Gastrocnemius medialis (tissue), 4 donors: ENCODE data around the gene ZXDC. TPM values are rescaled to one million over a fixed set of nuclear protein-coding genes. Genes with fewer than 3 reads are reported as not detected.

Source experiments
- ATAC-seq, 2 donors: fragments of 150-250 bp; one replicate each; pipeline ENCODE4 v1.9.1; 2016
- DNase-seq, 2 donors: peaks; one replicate each; pipeline ENCODE4 v3.0.0-alpha.2; 2019
- H3K27ac ChIP-seq, 4 donors: fragments of 200-600 bp; sonication (generic); 1 replicate in 1 of 4; 2 replicates in 3 of 4; pipeline ENCODE4 v1.5.1; 2016 to 2018; ENCODE audit warnings: mild to moderate bottlenecking in 2 of 4, moderate library complexity in 1 of 4
- H3K27me3 ChIP-seq, 3 donors: fragments of 200-600 bp; sonication (generic) in 2 of 3; 1 replicate in 1 of 3; 2 replicates in 2 of 3; pipeline versions ENCODE4 v1.5.1 to v1.6.0; 2016 to 2019; ENCODE audit warnings: mild to moderate bottlenecking in 1 of 3, moderate library complexity in 1 of 3
- H3K36me3 ChIP-seq, 2 donors: fragments of 200-600 bp; sonication (generic) in 1 of 2; one replicate each; pipeline ENCODE4 v1.5.1; 2017 to 2018
- H3K4me1 ChIP-seq, 2 donors: fragments of 200-600 bp; sonication (generic) in 1 of 2; one replicate each; pipeline ENCODE4 v1.5.1; 2016 to 2017; ENCODE audit warnings: mild to moderate bottlenecking in 2 of 2
- H3K4me3 ChIP-seq, 4 donors: fragments of 200-600 bp; sonication (generic) in 3 of 4; 1 replicate in 1 of 4; 2 replicates in 3 of 4; pipeline ENCODE4 v1.5.1; 2016 to 2019; ENCODE audit warnings: mild to moderate bottlenecking in 2 of 4
- H3K9me3 ChIP-seq, 3 donors: fragments of 200-600 bp; sonication (generic) in 2 of 3; 1 replicate in 1 of 3; 2 replicates in 2 of 3; pipeline ENCODE4 v1.5.1; 2016 to 2019
- POLR2A ChIP-seq, 2 donors: fragments of 450-650 bp; IDR thresholded peaks; one replicate each; pipeline ENCODE4 v1.6.1; 2017; ENCODE audit warnings: antibody characterized with exemption in 2 of 2, mild to moderate bottlenecking in 2 of 2, moderate library complexity in 2 of 2
- in situ Hi-C, 4 donors: fragments of 200-750 bp; cut with MboI; loops; one replicate each; pipeline versions ENCODE4 v1.15.0 to v1.8.0; 2017; ENCODE audit warnings: low sequenced_read_pairs in 4 of 4
- intact Hi-C: fragments of 100-400 bp; cut with DNase I; formaldehyde crosslinking; loops from one replicate; pipeline ENCODE4 v1.15.1; 2023; ENCODE audit warnings: low total_unique reads
- total RNA-seq, 4 donors: library from RNA; depleted of rRNA; stranded (reverse); fragments of >200 nt; gene quantifications; one replicate each; pipeline versions ENCODE4 v1.1.0 to v1.2.3, GENCODE V29; 2016
- TF ChIP-seq, protein P1 (sequence below), 5 experiments: fragments of 450-650 bp in 3 of 5; fragments of 200-600 bp in 2 of 5; sonication (generic) in 2 of 5; IDR thresholded peaks in 4 of 5; conservative IDR thresholded peaks in 1 of 5; 1 replicate in 4 of 5; 2 replicates in 1 of 5; pipeline ENCODE4 v1.5.1; 2016 to 2019; ENCODE audit warnings: antibody characterized with exemption in 5 of 5, mild to moderate bottlenecking in 3 of 5, moderate library complexity in 3 of 5

Gene ZXDC
- total RNA-seq, 4 donors from 2014 or later: 40.9 to 54.2 (median 45.4) TPM

DNA sequence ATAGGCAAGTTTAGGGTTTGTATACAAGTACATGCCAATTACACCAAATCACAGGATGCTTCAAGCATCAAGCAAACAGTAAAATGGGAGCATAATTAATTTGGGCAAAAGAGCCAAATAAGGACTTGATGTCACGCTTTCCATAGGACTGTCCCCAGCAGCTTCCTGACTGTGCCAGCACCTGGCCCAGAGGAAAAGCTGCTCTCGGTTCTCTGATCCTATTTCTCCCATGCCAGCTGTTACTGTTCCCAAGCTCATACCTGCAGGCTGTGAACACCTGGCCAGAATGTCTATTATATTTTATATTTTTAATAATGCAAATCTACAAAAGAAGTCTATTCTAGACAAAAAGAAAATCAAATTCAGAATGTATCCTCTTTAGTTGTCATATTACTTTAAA is 12.2 kb downstream of the ZXDC start:
- no peak overlapping the region for H3K4me3 ChIP-seq
- H3K4me1 ChIP-seq: peaks cover 83 to 91% of the 10 kb centered on the region in 2 donors
- no peak for ATAC-seq

DNA sequence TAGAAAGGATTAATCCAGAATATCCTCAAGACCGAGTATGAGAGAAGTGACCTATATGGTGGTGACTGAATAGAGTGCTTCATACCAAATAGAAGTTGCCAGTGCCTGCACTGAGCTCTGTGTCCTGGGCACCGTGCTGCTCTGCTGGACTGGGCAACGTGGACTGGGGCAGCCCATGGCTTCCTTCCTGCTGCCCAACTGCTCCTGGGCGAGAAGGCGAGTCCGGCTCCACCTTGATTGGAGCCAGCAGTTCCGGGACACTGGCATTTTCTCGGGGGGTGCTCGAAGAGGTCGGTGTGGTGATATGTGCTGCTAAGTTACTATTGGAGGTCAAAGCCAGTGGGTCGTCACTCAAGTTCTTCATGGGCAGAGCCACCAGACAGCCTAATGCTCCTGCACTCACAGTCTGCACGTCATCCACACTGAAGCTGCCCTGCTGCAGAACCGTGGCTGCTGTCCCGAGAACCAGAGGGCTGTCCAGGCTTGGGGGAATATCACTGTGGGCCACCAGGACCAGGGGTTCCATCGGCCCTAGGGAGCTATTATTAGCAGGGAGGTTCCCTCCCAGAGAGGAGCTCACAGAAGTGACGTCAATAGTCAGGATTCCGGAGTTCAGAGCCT is 14.1 kb downstream of the ZXDC start:
- H3K27ac ChIP-seq: peak overlapping the region; percentile 94 to 97 (median 96)
- intact Hi-C loops (loop anchor here (1.0 to 10.0 kb wide), 4 partner anchors 11 to 837 kb away; partner anchors contain the start of gene ALDH1L1), in situ Hi-C loops (no loop called here)
- ATAC-seq (peak; percentile 3), DNase-seq (no peak)
- H3K4me3 ChIP-seq: no peak overlapping the region
- peaks cover 71 to 74% of the 10 kb centered on the region in 2 donors for H3K4me1 ChIP-seq
- H3K9me3 ChIP-seq: no peaks in the 10 kb centered on the region
- H3K27me3 ChIP-seq: no peaks in the 10 kb centered on the region
- peaks cover 0 to 82% of the 10 kb centered on the region in 2 donors for H3K36me3 ChIP-seq
- TF ChIP-seq POLR2A (IDR thresholded peaks at IDR 0.05): no peak
- TF ChIP-seq, protein P1, sequence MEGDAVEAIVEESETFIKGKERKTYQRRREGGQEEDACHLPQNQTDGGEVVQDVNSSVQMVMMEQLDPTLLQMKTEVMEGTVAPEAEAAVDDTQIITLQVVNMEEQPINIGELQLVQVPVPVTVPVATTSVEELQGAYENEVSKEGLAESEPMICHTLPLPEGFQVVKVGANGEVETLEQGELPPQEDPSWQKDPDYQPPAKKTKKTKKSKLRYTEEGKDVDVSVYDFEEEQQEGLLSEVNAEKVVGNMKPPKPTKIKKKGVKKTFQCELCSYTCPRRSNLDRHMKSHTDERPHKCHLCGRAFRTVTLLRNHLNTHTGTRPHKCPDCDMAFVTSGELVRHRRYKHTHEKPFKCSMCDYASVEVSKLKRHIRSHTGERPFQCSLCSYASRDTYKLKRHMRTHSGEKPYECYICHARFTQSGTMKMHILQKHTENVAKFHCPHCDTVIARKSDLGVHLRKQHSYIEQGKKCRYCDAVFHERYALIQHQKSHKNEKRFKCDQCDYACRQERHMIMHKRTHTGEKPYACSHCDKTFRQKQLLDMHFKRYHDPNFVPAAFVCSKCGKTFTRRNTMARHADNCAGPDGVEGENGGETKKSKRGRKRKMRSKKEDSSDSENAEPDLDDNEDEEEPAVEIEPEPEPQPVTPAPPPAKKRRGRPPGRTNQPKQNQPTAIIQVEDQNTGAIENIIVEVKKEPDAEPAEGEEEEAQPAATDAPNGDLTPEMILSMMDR (IDR thresholded peaks at IDR 0.05 in 4 of 5, conservative IDR thresholded peaks at IDR 0.05 in 1 of 5): no peak

More for the DNA sequence above, 12.2 kb downstream of the ZXDC start:
- Histone ChIP-seq H3K36me3 (peaks cover 0 to 64% of the 10 kb centered on the region in 2 donors), H3K27ac (peak overlapping the region; percentile 94 to 97 (median 96)), H3K27me3 (no peaks in the 10 kb centered on the region), H3K9me3 (no peaks in the 10 kb centered on the region)
- no peak for TF ChIP-seq POLR2A (IDR thresholded peaks at IDR 0.05)
- TF ChIP-seq, protein P1 (IDR thresholded peaks at IDR 0.05 in 4 of 5, conservative IDR thresholded peaks at IDR 0.05 in 1 of 5): no peak
- in situ Hi-C loops (no loop called here), intact Hi-C loops (loop anchor here (2.0 to 10.0 kb wide), 3 partner anchors 75 to 839 kb away; partner anchors contain the start of gene ALDH1L1)
- DNase-seq: no peak

DNA sequence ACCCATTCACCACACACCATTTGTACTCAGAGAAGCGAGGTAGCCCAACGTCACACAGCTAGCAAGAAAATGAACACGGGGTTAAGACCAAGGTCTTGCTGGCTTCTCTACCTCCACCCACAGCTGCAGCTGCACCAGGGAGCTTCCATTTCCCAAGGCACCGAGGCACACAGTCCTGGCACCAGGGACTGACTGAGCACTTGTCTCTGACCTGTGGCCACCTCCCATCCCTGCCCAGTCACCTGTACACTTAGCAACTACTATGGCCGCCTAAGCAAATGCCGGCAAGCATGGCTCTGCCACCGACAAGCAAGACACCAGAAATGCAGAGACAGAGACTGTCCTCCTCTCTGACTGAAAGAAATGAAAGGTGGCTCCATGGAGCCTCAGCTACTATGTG is 15.3 kb downstream of the ZXDC start:
- ATAC-seq (no peak), DNase-seq (no peak)
- intact Hi-C loops: loop anchor here (5.0 to 10.0 kb wide), 2 partner anchors 278 to 836 kb away; partner anchors contain the start of gene ALDH1L1
- Histone ChIP-seq H3K9me3 (no peaks in the 10 kb centered on the region), H3K27me3 (no peaks in the 10 kb centered on the region), H3K36me3 (peaks cover 0 to 72% of the 10 kb centered on the region in 2 donors), H3K4me1 (peaks cover 59 to 72% of the 10 kb centered on the region in 2 donors), H3K27ac (peak overlapping the region; percentile 94 to 97 (median 96)), H3K4me3 (no peak overlapping the region)
- TF ChIP-seq, protein P1 (IDR thresholded peaks at IDR 0.05 in 4 of 5, conservative IDR thresholded peaks at IDR 0.05 in 1 of 5): no peak
- no peak for TF ChIP-seq POLR2A (IDR thresholded peaks at IDR 0.05)
- in situ Hi-C loops: no loop called here

DNA sequence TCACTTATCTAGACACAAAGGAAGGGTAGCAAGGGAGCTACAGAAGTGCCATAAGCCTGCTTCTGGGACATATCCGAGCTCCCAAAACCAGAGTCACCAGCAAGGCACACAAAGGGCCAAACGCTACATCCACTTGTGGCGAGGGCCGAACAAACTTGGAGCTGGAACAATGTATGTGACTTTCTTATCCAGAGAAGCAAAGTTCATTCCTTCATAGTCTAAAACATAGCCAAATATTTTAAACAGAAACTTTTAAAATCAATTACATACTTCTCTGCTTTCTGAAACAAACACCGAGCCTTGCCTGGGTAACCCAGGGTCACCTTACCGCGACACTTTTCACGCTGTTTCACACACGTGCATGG is 15.9 kb downstream of the ZXDC start:
- intact Hi-C loops (loop anchor here (5.0 to 10.0 kb wide), 2 partner anchors 277 to 835 kb away; partner anchors contain the start of gene ALDH1L1), in situ Hi-C loops (no loop called here)
- no peak for TF ChIP-seq POLR2A (IDR thresholded peaks at IDR 0.05)
- TF ChIP-seq, protein P1 (IDR thresholded peaks at IDR 0.05 in 4 of 5, conservative IDR thresholded peaks at IDR 0.05 in 1 of 5): no peak
- Histone ChIP-seq H3K4me1 (peaks cover 59 to 72% of the 10 kb centered on the region in 2 donors), H3K36me3 (peaks cover 0 to 66% of the 10 kb centered on the region in 2 donors), H3K9me3 (no peaks in the 10 kb centered on the region), H3K27ac (peak overlapping the region; percentile 94 to 97 (median 96)), H3K4me3 (no peak overlapping the region), H3K27me3 (no peaks in the 10 kb centered on the region)
- ATAC-seq (no peak), DNase-seq (no peak)
